H1 (cell line): ENCODE data around the gene CCSAP. TPM values are rescaled to one million over a fixed set of nuclear protein-coding genes. Genes with fewer than 3 reads are reported as not detected.

Experiments
- CTCF ChIA-PET: fragments of 300-600 bp; sonication (Branson Sonifier 250); formaldehyde crosslinking; loops from one replicate; lab custom pipeline; 2021; ENCODE audit not compliant: partially characterized antibody; lab: Charles Lee
- POLR2A ChIA-PET: fragments of 300-600 bp; sonication (Branson Sonifier 250); formaldehyde crosslinking; loops from one replicate; lab custom pipeline; 2021; ENCODE audit warnings: inconsistent platforms; ENCODE audit not compliant: partially characterized antibody; lab: Charles Lee
- DNase-seq, 2 experiments: peaks; one replicate each; pipeline versions ENCODE4 v3.0.0 to v3.0.0-alpha.2; 2010 to 2022; ENCODE audit warnings: low spot score in 2 of 2, low read depth in 1 of 2, mixed read lengths in 1 of 2
- FAIRE-seq: peaks from 2 replicates; lab custom pipeline; 2011; peaks lifted over from hg19 to GRCh38; lab: Jason Lieb, UNC
- H2AFZ ChIP-seq: 2 replicates; pipeline ENCODE4 v1.8.1; 2012; ENCODE audit warnings: low read length, inconsistent platforms
- H2AK5ac ChIP-seq: 2 replicates; pipeline ENCODE4 v1.6.1; 2013; ENCODE audit warnings: low read depth, low read length
- H2BK120ac ChIP-seq: replicated peaks from 2 replicates; pipeline ENCODE3; 2013; ENCODE audit warnings: low read depth, low read length, inconsistent platforms
- H2BK12ac ChIP-seq: 2 replicates; pipeline ENCODE4 v1.6.1; 2013; ENCODE audit warnings: low read depth, low read length
- H2BK15ac ChIP-seq: 2 replicates; pipeline ENCODE4 v1.6.1; 2013; ENCODE audit warnings: low read length
- H2BK20ac ChIP-seq: 2 replicates; pipeline ENCODE4 v1.6.1; 2013; ENCODE audit warnings: low read length
- H2BK5ac ChIP-seq: 2 replicates; pipeline ENCODE4 v1.6.1; 2013; ENCODE audit warnings: low read depth, low read length
- H3K14ac ChIP-seq: 2 replicates; pipeline ENCODE4 v1.6.1; 2013; ENCODE audit warnings: inconsistent platforms; ENCODE audit not compliant: insufficient read length
- H3K18ac ChIP-seq: 2 replicates; pipeline ENCODE4 v1.6.1; 2013; ENCODE audit warnings: low read length; ENCODE audit errors: extremely low read depth
- H3K23ac ChIP-seq: 2 replicates; pipeline ENCODE4 v1.6.1; 2013; ENCODE audit warnings: inconsistent platforms; ENCODE audit not compliant: insufficient read length
- H3K23me2 ChIP-seq: 2 replicates; pipeline ENCODE4 v1.6.1; 2013; ENCODE audit warnings: low read depth, low read length
- H3K27ac ChIP-seq: 2 replicates; pipeline ENCODE4 v1.6.1; 2011; ENCODE audit warnings: low read depth, low read length, inconsistent platforms
- H3K27me3 ChIP-seq, 4 experiments: replicated peaks in 1 of 4; 1 replicate in 1 of 4; 2 replicates in 3 of 4; pipeline versions ENCODE4 v1.6.1 to v1.8.1; 2011 to 2013; ENCODE audit warnings: low read length in 3 of 4, mild to moderate bottlenecking in 3 of 4, inconsistent platforms in 2 of 4, mixed read lengths in 2 of 4, moderate library complexity in 1 of 4; ENCODE audit not compliant: control insufficient read depth in 3 of 4, insufficient read depth in 3 of 4; ENCODE audit errors: extremely low read depth in 1 of 4
- H3K36me3 ChIP-seq, 4 experiments: 2 replicates each; pipeline versions ENCODE4 v1.6.1 to v1.8.1; 2011 to 2013; ENCODE audit warnings: mild to moderate bottlenecking in 4 of 4, low read length in 3 of 4, moderate library complexity in 2 of 4, control low read depth in 1 of 4, inconsistent platforms in 1 of 4; ENCODE audit not compliant: insufficient read depth in 4 of 4, control insufficient read depth in 2 of 4
- H3K4ac ChIP-seq: replicated peaks from 2 replicates; pipeline ENCODE3; 2013; ENCODE audit warnings: low read length, low read depth, mixed read lengths, inconsistent platforms; ENCODE audit not compliant: insufficient read length
- H3K4me1 ChIP-seq, 4 experiments: replicated peaks in 1 of 4; 1 replicate in 1 of 4; 2 replicates in 3 of 4; pipeline versions ENCODE4 v1.6.1 to v1.8.1; 2011 to 2013; ENCODE audit warnings: low read length in 3 of 4, inconsistent platforms in 2 of 4, mixed read lengths in 1 of 4; ENCODE audit not compliant: insufficient read depth in 4 of 4, control insufficient read depth in 3 of 4
- H3K4me2 ChIP-seq, 2 experiments: 2 replicates each; pipeline versions ENCODE4 v1.6.1 to v1.8.1; 2011 to 2013; ENCODE audit warnings: low read depth in 2 of 2, low read length in 2 of 2, control low read depth in 1 of 2, inconsistent platforms in 1 of 2, mild to moderate bottlenecking in 1 of 2; ENCODE audit not compliant: insufficient read depth in 1 of 2
- H3K4me3 ChIP-seq, 4 experiments: fragments of 200-600, 300-600 bp in 1 of 4; sonication (generic), shearing (Covaris generic), sonication (Bioruptor Twin) in 1 of 4; 2 replicates each; pipeline versions ENCODE4 v1.5.1 to v1.8.1; 2011 to 2016; ENCODE audit warnings: low read length in 4 of 4, low read depth in 3 of 4, control low read depth in 2 of 4, inconsistent platforms in 2 of 4, mild to moderate bottlenecking in 2 of 4, mixed read lengths in 1 of 4, moderate library complexity in 1 of 4; ENCODE audit not compliant: insufficient read depth in 2 of 4; ENCODE audit errors: extremely low read depth in 1 of 4
- H3K56ac ChIP-seq: replicated peaks from 2 replicates; pipeline ENCODE3; 2013; ENCODE audit warnings: low read depth, mild to moderate bottlenecking, mixed read lengths, low read length, inconsistent platforms; ENCODE audit not compliant: insufficient read length
- H3K79me1 ChIP-seq: 2 replicates; pipeline ENCODE4 v1.6.1; 2013; ENCODE audit warnings: low read depth, low read length, control low read depth
- H3K79me2 ChIP-seq, 2 experiments: 2 replicates each; pipeline versions ENCODE4 v1.6.1 to v1.8.1; 2012 to 2013; ENCODE audit warnings: low read length in 2 of 2, mild to moderate bottlenecking in 2 of 2, inconsistent platforms in 1 of 2; ENCODE audit not compliant: insufficient read depth in 2 of 2, control insufficient read depth in 1 of 2
- H3K9ac ChIP-seq, 4 experiments: replicated peaks in 1 of 4; 1 replicate in 1 of 4; 2 replicates in 3 of 4; pipeline versions ENCODE4 v1.6.1 to v1.8.1; 2011 to 2013; ENCODE audit warnings: low read depth in 3 of 4, low read length in 3 of 4, control low read depth in 2 of 4, mild to moderate bottlenecking in 2 of 4, moderate library complexity in 2 of 4, inconsistent platforms in 1 of 4; ENCODE audit errors: extremely low read depth in 1 of 4
- H3K9me3 ChIP-seq, 2 experiments: 2 replicates each; pipeline versions ENCODE4 v1.6.1 to v1.8.1; 2012 to 2013; ENCODE audit warnings: mild to moderate bottlenecking in 2 of 2, moderate library complexity in 2 of 2, control low read depth in 1 of 2, inconsistent platforms in 1 of 2, low read depth in 1 of 2, low read length in 1 of 2, mixed read lengths in 1 of 2; ENCODE audit not compliant: insufficient read depth in 2 of 2
- H4K20me1 ChIP-seq, 2 experiments: replicated peaks in 1 of 2; 2 replicates each; pipeline versions ENCODE3 to v1.8.1; 2011 to 2013; ENCODE audit warnings: inconsistent platforms in 2 of 2, low read length in 2 of 2, mild to moderate bottlenecking in 1 of 2; ENCODE audit not compliant: insufficient read depth in 2 of 2, control insufficient read depth in 1 of 2
- H4K5ac ChIP-seq: 2 replicates; pipeline ENCODE4 v1.6.1; 2013; ENCODE audit warnings: low read length, low read depth, mixed read lengths, inconsistent platforms; ENCODE audit not compliant: insufficient read length
- H4K8ac ChIP-seq: 2 replicates; pipeline ENCODE4 v1.8.0; 2013; ENCODE audit warnings: mild to moderate bottlenecking, moderate library complexity, low read length, inconsistent platforms; ENCODE audit not compliant: insufficient read depth; ENCODE audit errors: extremely low read depth
- H4K91ac ChIP-seq: replicated peaks from 2 replicates; pipeline ENCODE3; 2013; ENCODE audit warnings: low read length, mixed read lengths, inconsistent platforms; ENCODE audit not compliant: insufficient read length
- BCL11A ChIP-seq, 2 experiments: IDR thresholded peaks; one replicate each; pipeline ENCODE4 v1.6.1; 2011; ENCODE audit warnings: low read depth in 2 of 2, low read length in 2 of 2, mild to moderate bottlenecking in 2 of 2
- HDAC2 ChIP-seq, 2 experiments: fragments of 300-600 bp in 1 of 2; sonication (generic) in 1 of 2; IDR thresholded peaks; 2 replicates each; pipeline ENCODE4 v1.6.1; 2011 to 2012; ENCODE audit warnings: low read depth in 2 of 2, low read length in 2 of 2, mild to moderate bottlenecking in 2 of 2, moderate library complexity in 2 of 2, borderline replicate concordance in 1 of 2, inconsistent platforms in 1 of 2
- WGBS, 2 experiments: shearing (Covaris generic) in 1 of 2; methylation state at CpG; one replicate each; pipeline versions ENCODE4 v1.1.6 to v1.1.7; 2013 to 2015; ENCODE audit warnings: low lambda C conversion rate in 2 of 2, mixed read lengths in 2 of 2, inconsistent platforms in 1 of 2, low coverage in 1 of 2, missing lambda C conversion rate in 1 of 2; ENCODE audit not compliant: insufficient replicate concordance in 2 of 2, insufficient coverage in 1 of 2, insufficient read length in 1 of 2; ENCODE audit errors: extremely low coverage in 1 of 2, missing lambda C conversion rate in 1 of 2; 5-methylcytosine and 5-hydroxymethylcytosine counted together
- polyA plus RNA-seq, 7 experiments: library from polyadenylated mRNA; depleted of rRNA in 3 of 7; stranded (reverse) in 5 of 7; unstranded in 2 of 7; fragments of >200 nt in 5 of 7; fragments of 200-250 nt in 2 of 7; gene quantifications; 1 replicate in 5 of 7; 2 replicates in 1 of 7; 4 replicates in 1 of 7; pipeline versions ENCODE4 v1.2.1 to v1.2.3, GENCODE V29; 2011 to 2013; ENCODE audit warnings: missing spikeins in 2 of 7, mixed read lengths in 2 of 7
- total RNA-seq: library from RNA; stranded (reverse); fragmentation: NEBNext Ultra II Directional; extraction: Animal tissue kit (Norgen Biotek cat#: 25700); gene quantifications from 2 replicates; pipeline ENCODE4 v1.2.1, GENCODE V29; 2021

The CCSAP gene
- total and polyA plus RNA-seq, 2 of the 8 experiments (the other 6 are each of a cell fraction or from before 2014, with no cell fraction given), result 3.5 to 17.2 TPM

GRCh38 chr1:229349463-229350385 lies 6.9 kb upstream of the CCSAP start:
- no peaks in the 10 kb centered on the region; the same call in 1 of the 2 replicates for H3K23me2 ChIP-seq
- DNase-seq (no peak), FAIRE-seq (no peak)
- no peak overlapping the region for H2AK5ac ChIP-seq
- H3K4me1 ChIP-seq, result no peaks in the 10 kb centered on the region
- H2BK12ac ChIP-seq, result no peak overlapping the region
- H4K8ac ChIP-seq, result no peak overlapping the region
- no peak overlapping the region for H4K5ac ChIP-seq
- TF ChIP-seq HDAC2 (IDR thresholded peaks at IDR 0.05; ENCODE audit: borderline replicate concordance in 1 of 2, low read depth in 2 of 2, low read length in 2 of 2) (no peak), BCL11A (IDR thresholded peaks at IDR 0.05; ENCODE audit: low read depth in 2 of 2, low read length in 2 of 2) (no peak)
- no peak overlapping the region for H3K23ac ChIP-seq
- H4K91ac ChIP-seq, result no peak overlapping the region
- H3K4me2 ChIP-seq, result no peak overlapping the region
- H2BK120ac ChIP-seq, result no peak overlapping the region
- no peak overlapping the region for H2BK15ac ChIP-seq
- H3K9ac ChIP-seq, result no peak overlapping the region
- H3K27ac ChIP-seq, result no peak overlapping the region
- no peak overlapping the region for H2AFZ ChIP-seq
- no peak overlapping the region for H3K4ac ChIP-seq
- CTCF ChIA-PET, result interaction anchor here (1.6 to 4.2 kb wide), 2 partner anchors 21 to 54 kb away, joined by 4 to 14 read pairs; no protein-coding TSS in a partner anchor
- no peak overlapping the region for H3K56ac ChIP-seq
- H4K20me1 ChIP-seq, result no peaks in the 10 kb centered on the region
- H3K4me3 ChIP-seq, result no peak overlapping the region
- H3K18ac ChIP-seq, result no peak overlapping the region
- no peaks in the 10 kb centered on the region for H3K79me1 ChIP-seq
- H3K79me2 ChIP-seq, result no peaks in the 10 kb centered on the region
- H3K9me3 ChIP-seq, result peaks cover 4 to 5% of the 10 kb centered on the region in 2 experiments; a peak in 1 of 4 replicates
- H3K14ac ChIP-seq, result no peak overlapping the region
- H2BK20ac ChIP-seq, result no peak overlapping the region
- peaks cover 0 to 2% (median 0%) of the 10 kb centered on the region in 4 experiments; a peak in 1 of 7 replicates for H3K27me3 ChIP-seq
- WGBS, 2 experiments, result 90% methylated on average over 8 of the region's 8 CpGs; no CpG with 5 or more reads in 1 of the 2 experiments
- H2BK5ac ChIP-seq, result no peak overlapping the region
- no peaks in the 10 kb centered on the region for H3K36me3 ChIP-seq
- POLR2A ChIA-PET, result interaction anchor here (1.4 kb wide), 2 partner anchors 9 to 11 kb away, joined by 4 read pairs; no protein-coding TSS in a partner anchor
